Skin epidermis (tissue), 12 donors: ENCODE data around the gene RPRD1B.
"Not testable (repeated sequence)": the region's sequence is repeated elsewhere in the genome, so short reads cannot be mapped to it uniquely, and the experiment has no call there.

Experiments used
- H3K27ac ChIP-seq, 21 experiments: fragments of 200-600 bp; sonication (generic) in 11 of 21; one replicate each; pipeline ENCODE4 v1.5.0; 2020; ENCODE audit warnings: mild to moderate bottlenecking in 3 of 21, inconsistent platforms in 2 of 21, moderate library complexity in 2 of 21
- H3K4me3 ChIP-seq, 7 experiments: fragments of 200-600 bp; sonication (generic) in 2 of 7; one replicate each; pipeline ENCODE4 v1.5.0; 2020; ENCODE audit warnings: inconsistent platforms in 2 of 7, mild to moderate bottlenecking in 2 of 7, moderate library complexity in 1 of 7

Gene RPRD1B

GRCh38 chr20:38092915-38093314 lies 59.4 kb downstream of the RPRD1B start:
- peak overlapping the region in 3 of 21 experiments; percentile 1 to 44 (median 3) for H3K27ac ChIP-seq
- no peak overlapping the region for H3K4me3 ChIP-seq

- H3K27ac ChIP-seq, result peak overlapping the region in 3 of 21 experiments; percentile 18 to 70 (median 41)
- H3K4me3 ChIP-seq, result no peak overlapping the region
Measured at GRCh38 chr20:38093641-38094077, 60.1 kb downstream of the RPRD1B start.

- Histone ChIP-seq H3K27ac (peak overlapping the region in 11 of 21 experiments; percentile 5 to 78 (median 21)), H3K4me3 (no peak overlapping the region)
Measured at GRCh38 chr20:38094373-38094891, 60.9 kb downstream of the RPRD1B start.

- no peak overlapping the region for H3K4me3 ChIP-seq
- H3K27ac ChIP-seq, result peak overlapping the region in 13 of 21 experiments; percentile 5 to 78 (median 21)
Measured at GRCh38 chr20:38095017-38095686, 61.6 kb downstream of the RPRD1B start.

GRCh38 chr20:38098952-38099351 lies 65.4 kb downstream of the RPRD1B start:
- H3K27ac ChIP-seq, result no peak overlapping the region

GRCh38 chr20:38102206-38102605 lies 68.7 kb downstream of the RPRD1B start:
- not testable (repeated sequence) for H3K27ac ChIP-seq, H3K4me3 ChIP-seq

More at GRCh38 chr20:38098952-38099351, 65.4 kb downstream of the RPRD1B start:
- H3K4me3 ChIP-seq, result no peak overlapping the region

GRCh38 chr20:38104285-38104684 lies 70.7 kb downstream of the RPRD1B start:
- no peak overlapping the region for H3K27ac ChIP-seq
- H3K4me3 ChIP-seq, result no peak overlapping the region

- H3K27ac ChIP-seq, result no peak overlapping the region
- H3K4me3 ChIP-seq, result no peak overlapping the region
Measured at GRCh38 chr20:38106461-38106860, 72.9 kb downstream of the RPRD1B start.

GRCh38 chr20:38107386-38107785 lies 73.8 kb downstream of the RPRD1B start:
- not testable (repeated sequence) for H3K4me3 ChIP-seq, H3K27ac ChIP-seq

- H3K4me3 ChIP-seq, H3K27ac ChIP-seq: not testable (repeated sequence)
Measured at GRCh38 chr20:38107916-38108315, 74.4 kb downstream of the RPRD1B start.

- no peak overlapping the region for H3K27ac ChIP-seq
- no peak overlapping the region for H3K4me3 ChIP-seq
Measured at GRCh38 chr20:38108438-38108985, 75.0 kb downstream of the RPRD1B start.

GRCh38 chr20:38108986-38109541 lies 75.5 kb downstream of the RPRD1B start:
- peak overlapping the region in 1 of 21 experiments; percentile 31 for H3K27ac ChIP-seq
- no peak overlapping the region for H3K4me3 ChIP-seq

GRCh38 chr20:38109591-38110524 lies 76.3 kb downstream of the RPRD1B start:
- peak overlapping the region in 1 of 21 experiments; percentile 31 for H3K27ac ChIP-seq

GRCh38 chr20:38110525-38111178 lies 77.1 kb downstream of the RPRD1B start:
- Histone ChIP-seq H3K27ac (no peak overlapping the region), H3K4me3 (no peak overlapping the region)

More at GRCh38 chr20:38109591-38110524, 76.3 kb downstream of the RPRD1B start:
- H3K4me3 ChIP-seq, result no peak overlapping the region

GRCh38 chr20:38111366-38112232 lies 78.1 kb downstream of the RPRD1B start:
- no peak overlapping the region for H3K4me3 ChIP-seq
- no peak overlapping the region for H3K27ac ChIP-seq

GRCh38 chr20:38112261-38112929 lies 78.8 kb downstream of the RPRD1B start:
- no peak overlapping the region for H3K4me3 ChIP-seq
- H3K27ac ChIP-seq, result no peak overlapping the region

GRCh38 chr20:38112930-38113294 lies 79.4 kb downstream of the RPRD1B start:
- H3K27ac ChIP-seq, result no peak overlapping the region
- H3K4me3 ChIP-seq, result no peak overlapping the region
